Measurements from ENCODE around the gene FIS1.

- TF ChIP-seq POLR2A (IDR thresholded peaks at IDR 0.05) (no peak), CTCF (IDR thresholded peaks at IDR 0.05) (no peak)
Observed at GRCh38 chr7:101232141-101232850, 12.6 kb downstream of the FIS1 start.
